DMS 273 treated with DMSO at 0.1 percent for 48 hours (cell line): ENCODE measurements around the gene ABCA7.
"Not testable (repeated sequence)": the region's sequence is repeated elsewhere in the genome, so short reads cannot be mapped to it uniquely, and the experiment has no call there.

Experiments
- DNase-seq: peaks from one replicate; lab custom pipeline; 2025; lab: John Stamatoyannopoulos, UW

Gene ABCA7

GRCh38 chr19:1016647-1017114 is 23.2 kb upstream of the ABCA7 start:
- no peak for DNase-seq

DNA sequence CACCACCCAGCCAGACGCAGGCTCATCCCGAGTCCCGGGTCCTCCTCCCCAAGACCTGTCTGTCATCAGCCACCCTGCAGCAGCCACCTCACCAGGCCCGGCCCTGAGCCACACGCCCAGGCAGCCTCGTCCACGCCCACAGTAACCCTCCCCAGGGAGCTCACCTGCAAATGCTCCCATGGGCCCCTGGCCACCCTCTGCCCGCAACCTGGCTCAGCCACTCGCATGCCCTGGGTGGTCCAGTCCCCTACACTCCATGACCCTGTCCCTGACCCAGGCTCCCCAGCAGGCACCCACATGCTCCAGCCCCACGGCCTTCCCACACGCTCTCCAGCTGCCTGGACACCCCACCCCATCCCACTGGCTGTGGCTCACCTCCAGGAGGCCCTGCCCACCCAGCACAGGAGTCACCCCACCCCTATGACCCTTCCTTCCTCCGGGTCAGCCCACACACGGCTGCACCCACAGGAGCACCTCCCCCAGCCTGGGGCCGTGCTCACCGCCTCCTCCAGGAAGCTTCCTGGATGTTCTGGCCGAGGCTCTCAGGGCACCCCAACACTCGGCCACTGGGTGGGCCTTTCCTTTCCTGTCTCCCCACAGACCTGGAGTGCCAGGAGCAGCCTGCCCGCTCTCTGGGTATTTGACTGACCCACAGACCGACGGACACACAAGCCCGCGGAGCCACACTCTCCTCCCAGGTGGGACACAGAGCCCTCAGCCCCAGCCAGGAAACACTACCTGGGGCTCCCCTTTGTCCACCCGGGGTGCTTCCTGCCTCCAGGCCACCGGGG is 22.6 kb upstream of the ABCA7 start:
- no peak for DNase-seq

GRCh38 chr19:1017906-1018305 is 22.0 kb upstream of the ABCA7 start:
- DNase-seq: no peak

DNA sequence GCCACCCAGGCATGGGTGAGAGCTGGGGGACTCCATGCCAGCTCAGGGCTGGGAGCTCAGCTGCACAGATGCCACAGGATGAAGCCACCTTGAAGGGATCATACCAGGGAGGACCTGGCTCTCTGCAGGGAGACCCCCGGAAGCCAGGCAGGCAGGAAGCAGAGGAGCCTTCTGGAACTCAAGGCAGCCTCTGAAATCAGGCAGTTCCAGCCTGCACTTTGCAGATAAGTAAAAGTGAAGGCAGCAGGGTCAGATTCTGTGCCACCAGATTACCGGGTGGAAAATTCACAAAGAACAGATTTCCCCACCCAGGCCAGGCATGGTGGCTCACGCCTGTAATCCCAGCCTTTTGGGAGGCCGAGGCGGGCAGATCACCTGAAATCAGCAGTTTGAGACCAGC is 21.5 kb upstream of the ABCA7 start:
- DNase-seq: no peak

- DNase-seq: no peak
These were observed 20.8 kb upstream of the ABCA7 start for GRCh38 chr19:1018932-1019615.

GRCh38 chr19:1019616-1019961 is 20.3 kb upstream of the ABCA7 start:
- no peak for DNase-seq

GRCh38 chr19:1019980-1020867 is 19.7 kb upstream of the ABCA7 start:
- DNase-seq: no peak

- DNase-seq: peak; percentile 92
These were observed 19.0 kb upstream of the ABCA7 start, which contains the start of gene TMEM259 for GRCh38 chr19:1020868-1021425. Gene TMEM259 (minus strand): TSS chr19:1021123. CDS start chr19:1020996, 127 bp downstream.

DNA sequence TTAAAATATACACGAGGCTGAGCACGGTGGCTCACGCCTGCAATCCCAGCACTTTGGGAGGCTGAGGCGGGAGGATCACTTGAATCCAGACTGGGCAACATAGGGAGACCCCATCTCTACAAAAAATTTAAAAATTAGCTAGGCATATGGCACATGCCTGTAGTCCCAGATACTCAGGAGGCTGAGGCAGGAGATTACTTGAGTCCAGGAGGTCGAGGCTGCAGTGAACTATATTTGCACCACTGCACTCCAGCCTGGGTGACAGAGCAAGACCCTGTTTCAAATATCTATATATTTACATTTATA is 16.1 kb upstream of the ABCA7 start:
- not testable (repeated sequence) for DNase-seq

GRCh38 chr19:1025080-1025479 is 14.8 kb upstream of the ABCA7 start:
- DNase-seq: not testable (repeated sequence)

GRCh38 chr19:1025960-1026782 is 13.7 kb upstream of the ABCA7 start, which contains the start of gene CNN2:
Gene CNN2 (plus strand): TSS chr19:1026608. CDS start chr19:1026662, 54 bp downstream.
- no peak for DNase-seq

- DNase-seq: no peak
These were observed 12.9 kb upstream of the ABCA7 start for GRCh38 chr19:1026783-1027649.

DNA sequence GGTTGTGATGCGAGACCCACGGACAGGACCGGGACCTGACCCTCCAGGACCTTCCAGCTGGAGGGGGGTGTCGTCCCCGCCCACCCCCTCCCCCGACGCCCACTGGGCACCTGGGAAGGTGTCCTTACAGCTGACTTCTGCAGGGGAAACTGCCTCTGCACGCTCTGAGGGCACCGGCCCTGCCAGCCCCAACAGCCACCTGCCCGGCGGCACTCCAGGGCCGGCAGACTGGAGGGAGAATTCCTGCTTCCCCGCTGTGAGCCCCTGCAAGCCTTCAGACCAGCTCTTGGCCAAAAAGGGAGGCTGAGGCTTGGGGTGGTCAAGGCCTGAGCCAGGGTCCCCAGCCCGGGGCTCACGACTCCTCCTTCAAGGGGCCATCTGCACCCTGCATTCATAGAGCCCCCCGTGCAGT is 12.3 kb upstream of the ABCA7 start:
- DNase-seq: no peak

GRCh38 chr19:1028062-1028926 is 11.6 kb upstream of the ABCA7 start:
- no peak for DNase-seq

GRCh38 chr19:1032264-1032867 is 7.5 kb upstream of the ABCA7 start:
- DNase-seq: no peak

DNA sequence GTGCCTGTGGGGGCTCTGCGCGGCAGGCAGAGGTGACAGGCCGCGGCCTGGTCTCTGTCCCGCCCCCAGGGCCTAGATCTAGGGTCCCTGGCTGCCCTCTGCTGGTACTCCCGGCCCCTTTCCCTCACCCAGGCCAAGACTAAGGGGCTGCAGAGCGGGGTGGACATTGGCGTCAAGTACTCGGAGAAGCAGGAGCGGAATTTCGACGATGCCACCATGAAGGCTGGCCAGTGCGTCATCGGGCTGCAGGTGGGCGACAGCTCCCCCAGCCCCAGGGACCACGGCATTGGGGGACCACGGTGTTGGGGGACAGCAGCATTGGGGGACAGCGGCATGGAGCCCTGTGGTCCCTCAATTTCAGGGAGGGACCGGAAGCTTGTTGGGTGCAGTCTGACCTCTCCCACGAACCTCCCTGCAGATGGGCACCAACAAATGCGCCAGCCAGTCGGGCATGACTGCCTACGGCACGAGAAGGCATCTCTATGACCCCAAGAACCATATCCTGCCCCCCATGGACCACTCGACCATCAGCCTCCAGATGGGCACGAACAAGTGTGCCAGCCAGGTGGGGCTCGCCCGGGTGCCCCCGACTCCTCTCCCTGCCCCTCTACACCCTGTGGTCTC is 3.8 kb upstream of the ABCA7 start:
- no peak for DNase-seq

DNA sequence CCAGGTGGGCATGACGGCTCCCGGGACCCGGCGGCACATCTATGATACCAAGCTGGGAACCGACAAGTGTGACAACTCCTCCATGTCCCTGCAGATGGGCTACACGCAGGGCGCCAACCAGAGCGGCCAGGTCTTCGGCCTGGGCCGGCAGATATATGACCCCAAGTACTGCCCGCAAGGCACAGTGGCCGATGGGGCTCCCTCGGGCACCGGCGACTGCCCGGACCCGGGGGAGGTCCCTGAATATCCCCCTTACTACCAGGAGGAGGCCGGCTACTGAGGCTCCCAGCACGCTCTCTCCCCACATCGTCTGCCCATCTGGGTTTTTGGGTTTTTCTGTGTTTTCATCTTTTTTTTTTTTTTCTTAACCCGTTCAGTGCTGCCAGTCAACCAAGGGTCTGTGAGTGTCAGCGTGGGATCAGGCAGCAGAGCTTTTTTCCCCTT is 2.3 kb upstream of the ABCA7 start:
- DNase-seq: no peak

GRCh38 chr19:1038978-1039645 is 795 bp upstream of the ABCA7 start:
- DNase-seq: no peak
